Measurements from ENCODE around the gene DCAF12. TPM values are rescaled to one million over a fixed set of nuclear protein-coding genes. Genes with fewer than 3 reads are reported as not detected.
A peak's percentile ranks its signal among the peaks of the same experiment; 100 is the strongest.

The DCAF12 gene
- total and polyA plus RNA-seq, 11 donors, result 5.6 to 29.4 (median 16.7) TPM

GRCh38 chr9:34170237-34170991 lies 43.9 kb upstream of the DCAF12 start:
- Histone ChIP-seq H3K27me3 (no peaks in the 10 kb centered on the region), H3K36me3 (no peaks in the 10 kb centered on the region), H3K27ac (peak overlapping the region in 7 of 12 donors; percentile 5 to 54 (median 12)), H3K4me1 (peaks cover 0 to 17% (median 11%) of the 10 kb centered on the region in 12 donors), H3K4me3 (no peak overlapping the region), H3K9me3 (no peaks in the 10 kb centered on the region)
- DNase-seq (peak in 1 of 5 donors; percentile 36), ATAC-seq (peak; percentile 88 to 94 (median 90))
- intact Hi-C loops (cut with DNase I), result loop anchor here in 2 of 10 donors (10.0 kb wide), 2 partner anchors 46 to 84 kb away; partner anchors contain the start of gene DCAF12 (in 1 of the 2)
- TF ChIP-seq POLR2A (IDR thresholded peaks at IDR 0.05) (no peak), CTCF (IDR thresholded peaks at IDR 0.05) (peak in 1 of 12 donors; percentile 7)
- WGBS, 4 donors, result 61 to 81% (median 70%) methylated on average over 1 of the region's 1 CpG

- 83 to 92% (median 88%) methylated on average over 6 of the region's 6 CpGs for WGBS, 4 donors
- DNase-seq, result no peak
- no peaks in the 10 kb centered on the region for H3K27me3 ChIP-seq
- intact Hi-C loops (cut with DNase I), result no loop called here
- H3K4me3 ChIP-seq, result no peak overlapping the region
- TF ChIP-seq CTCF (IDR thresholded peaks at IDR 0.05) (no peak), POLR2A (IDR thresholded peaks at IDR 0.05) (no peak)
- H3K36me3 ChIP-seq, result no peaks in the 10 kb centered on the region
- no peak for ATAC-seq
- H3K4me1 ChIP-seq, result peaks cover 0 to 17% (median 11%) of the 10 kb centered on the region in 12 donors
- H3K9me3 ChIP-seq, result no peaks in the 10 kb centered on the region
- no peak overlapping the region for H3K27ac ChIP-seq
Observed at GRCh38 chr9:34169125-34169524, 42.6 kb upstream of the DCAF12 start.

- intact Hi-C loops (cut with DNase I), result no loop called here
- Histone ChIP-seq H3K4me1 (peaks cover 0 to 8% (median 0%) of the 10 kb centered on the region in 12 donors), H3K4me3 (no peak overlapping the region), H3K9me3 (no peaks in the 10 kb centered on the region), H3K27me3 (no peaks in the 10 kb centered on the region), H3K27ac (no peak overlapping the region), H3K36me3 (no peaks in the 10 kb centered on the region)
- 76 to 93% (median 88%) methylated on average over 3 of the region's 3 CpGs for WGBS, 4 donors
- no peak for TF ChIP-seq POLR2A (IDR thresholded peaks at IDR 0.05)
- TF ChIP-seq CTCF (IDR thresholded peaks at IDR 0.05), result no peak
- DNase-seq, result no peak
- no peak for ATAC-seq
Observed at GRCh38 chr9:34163434-34163833, 36.9 kb upstream of the DCAF12 start.

GRCh38 chr9:34158362-34158869 lies 31.9 kb upstream of the DCAF12 start:
- Histone ChIP-seq H3K36me3 (no peaks in the 10 kb centered on the region), H3K4me1 (peaks cover 0 to 3% (median 0%) of the 10 kb centered on the region in 12 donors), H3K27ac (no peak overlapping the region), H3K9me3 (no peaks in the 10 kb centered on the region), H3K4me3 (no peak overlapping the region), H3K27me3 (no peaks in the 10 kb centered on the region)
- ATAC-seq, result no peak
- no peak for DNase-seq
- intact Hi-C loops (cut with DNase I), result no loop called here
- TF ChIP-seq CTCF (IDR thresholded peaks at IDR 0.05) (no peak), POLR2A (IDR thresholded peaks at IDR 0.05) (no peak)
- WGBS, 4 donors, result 80 to 88% (median 85%) methylated on average over 6 of the region's 6 CpGs

All from heart left ventricle (tissue), 16 donors.